ENCODE data around the gene RASA4B.

DNA sequence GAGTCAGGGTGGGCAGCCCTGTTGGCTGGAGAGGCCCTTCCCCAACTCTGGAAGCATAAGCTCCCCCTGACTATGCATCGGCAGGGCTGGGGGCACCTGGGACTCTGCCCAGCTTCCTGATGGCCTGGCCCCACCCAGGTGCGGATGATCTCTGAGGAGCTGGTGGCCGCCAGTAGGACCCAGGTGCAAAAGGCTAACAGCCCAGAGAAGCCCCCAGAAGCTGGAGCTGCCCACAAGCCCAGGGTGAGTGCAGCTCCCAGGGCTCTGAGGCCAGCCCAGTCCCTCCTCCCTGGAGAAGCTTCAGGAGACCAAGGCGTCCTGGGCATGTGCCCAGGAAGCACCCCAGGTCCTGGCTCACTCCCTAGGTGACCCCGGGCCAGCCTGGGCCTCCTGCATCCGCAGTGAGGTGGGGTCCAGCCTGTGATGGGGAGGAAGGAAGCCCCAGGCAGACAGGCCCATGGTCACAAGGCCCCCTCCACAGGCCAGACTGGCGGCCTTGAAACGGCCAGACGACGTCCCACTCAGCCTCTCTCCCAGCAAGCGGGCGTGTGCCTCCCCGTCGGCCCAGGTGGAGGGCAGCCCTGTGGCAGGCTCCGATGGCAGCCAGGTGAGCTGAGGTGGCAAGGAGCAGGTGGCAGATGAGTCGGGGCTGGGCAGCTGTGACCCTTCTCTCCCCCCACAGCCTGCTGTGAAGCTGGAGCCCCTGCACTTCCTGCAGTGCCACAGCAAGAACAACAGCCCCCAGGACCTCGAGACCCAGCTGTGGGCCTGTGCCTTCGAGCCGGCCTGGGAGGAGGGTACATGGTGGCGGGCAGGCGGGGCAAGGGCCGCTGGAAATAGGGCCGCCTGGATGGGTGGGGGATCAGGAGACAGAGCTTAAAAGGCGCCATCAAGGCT lies 49.7 kb downstream of the RASA4B start:
- TF ChIP-seq EP300 (IDR thresholded peaks at IDR 0.05) (no peak), POLR2A (IDR thresholded peaks at IDR 0.05) (no peak), CTCF (IDR thresholded peaks at IDR 0.05) (no peak)

Measured in upper lobe of left lung (tissue), 4 donors.